HG03354 (cell line): ENCODE results near the gene RBKS.
A peak's percentile ranks its signal among the peaks of the same experiment; 100 is the strongest.
"Not testable (repeated sequence)": the region's sequence is repeated elsewhere in the genome, so short reads cannot be mapped to it uniquely, and the experiment has no call there.

Source experiments
- ATAC-seq: cut with Tn5 transposase; IDR thresholded peaks from one replicate; pipeline ENCODE4 v1.9.1; 2021; ENCODE audit warnings: mild to moderate bottlenecking; ENCODE audit not compliant: unreplicated experiment, poor library complexity, severe bottlenecking

The RBKS gene

DNA sequence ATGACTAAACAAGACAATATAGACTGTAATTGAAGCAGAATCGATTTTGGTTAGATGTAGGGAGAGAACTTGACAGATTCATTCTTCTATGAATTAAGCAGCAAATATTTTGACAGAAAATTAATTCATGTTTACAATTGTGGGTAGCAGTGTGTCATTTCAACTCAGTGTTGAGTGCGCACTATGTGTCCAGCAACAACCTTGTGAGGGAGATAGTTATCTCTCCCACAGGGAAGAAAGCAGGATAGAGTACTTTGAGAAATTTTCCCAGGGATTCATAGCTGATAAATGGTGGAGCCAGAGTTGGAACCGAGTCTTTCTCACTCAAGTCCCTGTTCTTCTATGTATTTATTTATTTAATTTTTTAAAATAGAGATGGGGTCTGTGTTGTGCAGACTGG lies 113.5 kb downstream of the RBKS start:
- ATAC-seq = no peak

DNA sequence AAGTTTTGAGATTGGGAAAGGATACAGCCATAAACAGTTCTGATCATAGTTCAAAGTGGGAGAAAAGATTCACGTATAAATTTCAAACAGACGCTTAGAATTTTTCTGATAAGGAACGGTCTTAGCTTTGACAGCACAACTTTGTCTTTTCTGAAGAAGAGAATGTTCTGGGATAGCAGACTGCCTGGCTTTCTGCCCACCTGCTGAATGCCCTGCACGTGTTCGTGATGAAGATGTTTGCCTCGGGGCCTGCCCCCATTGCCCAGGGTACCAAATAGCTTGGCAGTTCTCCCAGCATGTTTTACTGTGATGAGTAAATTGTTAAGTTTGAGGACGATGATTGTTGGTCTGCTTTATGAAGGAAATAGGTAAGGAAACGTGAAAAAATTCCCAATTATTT lies 114.1 kb downstream of the RBKS start:
- no peak for ATAC-seq

DNA sequence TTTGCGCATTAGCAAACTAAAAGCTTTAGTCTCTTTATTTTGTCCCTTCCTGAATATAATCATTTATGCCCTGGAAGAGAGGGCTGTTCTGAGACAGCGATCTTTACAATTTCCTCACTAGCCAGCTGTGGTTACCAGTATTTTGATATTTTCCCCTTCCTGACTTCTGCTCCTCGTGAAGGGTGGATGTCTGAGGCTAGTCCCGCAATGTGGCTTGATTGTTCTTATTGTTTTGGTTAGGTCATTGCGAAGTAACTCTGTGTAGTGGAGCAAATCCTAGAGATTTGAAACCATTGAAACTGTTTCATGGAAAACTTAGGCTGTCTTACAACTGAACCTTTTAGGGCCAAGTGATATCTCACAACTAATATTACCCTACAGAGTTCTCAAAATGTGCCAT lies 116.2 kb downstream of the RBKS start:
- no peak for ATAC-seq

DNA sequence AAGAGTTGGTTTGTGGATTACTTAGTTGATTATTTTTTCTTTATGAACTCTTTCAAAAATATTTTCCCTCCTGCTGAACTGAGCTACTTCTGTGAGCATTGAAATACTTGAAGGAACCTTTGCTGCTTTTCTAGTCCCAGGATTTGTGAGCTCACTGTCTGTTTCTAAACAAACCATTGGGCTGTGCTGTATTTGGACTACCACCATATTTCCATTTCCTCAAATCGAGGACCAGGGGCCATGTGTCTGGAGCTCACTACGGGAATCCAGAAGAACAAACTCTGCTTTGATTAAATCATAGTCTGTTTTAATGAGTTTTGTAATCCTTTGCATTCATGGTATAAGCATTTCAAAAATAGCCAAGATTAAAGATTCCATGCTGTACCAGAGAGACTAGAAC lies 117.4 kb downstream of the RBKS start:
- no peak for ATAC-seq

DNA sequence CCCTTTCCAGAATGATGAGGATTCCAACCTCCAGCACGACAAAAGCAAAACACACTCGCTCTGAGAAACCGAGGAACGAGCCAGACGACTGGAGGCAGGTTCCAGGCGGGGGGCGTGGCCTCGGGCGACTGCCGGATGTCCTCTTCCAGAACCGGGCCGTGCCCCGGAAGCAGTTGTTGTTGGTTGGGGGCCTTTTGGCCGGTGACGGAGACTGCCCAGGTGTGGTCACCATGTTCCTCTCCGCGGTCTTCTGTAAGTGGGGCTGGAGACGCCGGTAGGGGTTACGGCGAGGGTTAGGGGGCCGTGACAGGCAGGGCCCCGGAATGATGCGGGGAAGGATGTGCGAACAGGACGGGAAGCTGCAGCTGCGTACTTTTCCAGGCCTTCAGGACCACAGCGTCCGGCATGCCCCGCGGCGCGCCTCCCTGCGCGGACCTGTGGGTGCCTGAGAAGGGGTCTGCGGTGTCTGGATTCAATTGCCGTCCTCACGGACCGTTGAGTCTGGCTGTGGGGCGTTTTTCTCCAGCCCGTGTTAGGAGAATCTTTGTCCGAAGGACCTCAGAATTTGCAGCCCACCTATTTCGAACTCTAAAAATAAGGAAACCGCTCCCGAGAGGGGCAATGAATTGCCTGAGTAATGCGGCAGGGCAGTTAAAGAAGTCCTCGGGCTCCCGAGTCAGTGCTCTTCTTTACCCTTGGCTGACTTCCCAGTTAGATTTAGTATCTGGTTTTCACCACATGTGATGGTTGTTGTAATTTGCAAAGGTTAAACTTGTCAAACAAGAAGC lies 118.4 kb downstream of the RBKS start, which contains the start of gene MRPL33:
Gene MRPL33 (plus strand): TSS at position 172 of the 788 bp plus-strand sequence. CDS start 59 bp downstream, at position 231.
- ATAC-seq = peak; percentile 98

DNA sequence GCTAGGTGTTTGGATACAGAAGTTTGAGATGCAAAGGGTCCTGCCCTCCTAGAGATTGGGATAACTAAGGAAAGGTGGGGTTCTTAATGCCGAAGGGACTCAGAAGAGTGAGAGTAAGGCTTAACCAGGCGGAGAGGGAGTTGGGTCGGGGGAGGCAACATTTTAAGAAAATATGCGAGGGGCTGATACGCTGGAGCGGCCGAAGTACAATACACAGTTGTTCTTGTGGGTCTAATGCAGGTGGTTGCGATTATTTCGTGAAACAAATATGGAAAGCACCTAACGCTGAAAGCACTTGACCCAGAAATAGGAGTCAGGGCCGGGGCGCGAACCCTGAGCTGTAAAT lies 119.0 kb downstream of the RBKS start:
- peak; percentile 32 for ATAC-seq

DNA sequence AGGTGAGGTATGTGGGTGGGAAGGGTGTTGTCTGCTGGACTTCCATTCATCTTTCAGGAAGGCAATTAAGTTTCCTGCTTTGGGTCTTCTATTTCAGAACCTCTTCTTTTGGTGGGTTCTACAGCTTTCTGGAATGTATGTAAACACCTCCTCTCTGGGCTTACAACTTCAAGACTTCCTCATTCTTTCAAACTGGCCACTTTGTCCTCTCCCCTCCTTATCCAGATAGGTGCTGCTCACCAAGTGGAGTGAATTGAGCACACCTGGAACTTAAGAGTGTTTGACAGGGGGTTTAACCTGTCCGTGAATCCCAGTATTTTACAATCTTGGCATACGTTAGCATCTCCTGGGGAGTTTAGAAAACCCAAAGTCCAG lies 123.9 kb downstream of the RBKS start:
- no peak for ATAC-seq

DNA sequence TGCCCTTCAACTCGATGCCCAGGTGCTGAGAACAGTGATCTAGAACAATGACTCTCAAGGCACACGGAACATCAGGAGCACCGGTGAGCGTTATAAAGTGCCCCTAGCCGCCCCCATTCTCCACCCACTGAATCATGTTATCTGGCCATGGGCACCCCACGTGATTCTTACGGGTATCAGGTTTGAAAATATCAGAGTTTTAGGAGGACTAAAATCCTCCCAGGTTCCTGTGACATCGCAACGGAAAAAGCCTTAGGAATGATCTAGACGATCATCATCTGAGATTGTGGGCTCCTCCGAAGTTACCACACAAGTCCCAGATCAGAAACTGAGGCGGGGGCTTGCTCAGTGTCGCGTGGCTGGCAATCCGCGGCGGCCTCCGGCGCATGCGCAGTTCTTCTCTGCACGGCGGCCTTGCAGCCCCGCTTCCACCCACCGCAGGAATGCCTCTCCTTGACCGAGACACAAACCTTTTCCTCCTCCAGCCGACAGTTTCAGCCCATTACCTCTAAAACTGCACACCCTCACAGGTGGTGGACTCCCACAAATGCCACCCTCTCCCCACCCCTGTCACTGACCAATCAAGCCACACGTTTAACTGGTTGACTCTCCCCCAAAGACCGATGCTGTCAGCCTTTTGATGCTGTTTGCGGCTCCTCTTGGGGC lies 124.4 kb downstream of the RBKS start:
- ATAC-seq = no peak

DNA sequence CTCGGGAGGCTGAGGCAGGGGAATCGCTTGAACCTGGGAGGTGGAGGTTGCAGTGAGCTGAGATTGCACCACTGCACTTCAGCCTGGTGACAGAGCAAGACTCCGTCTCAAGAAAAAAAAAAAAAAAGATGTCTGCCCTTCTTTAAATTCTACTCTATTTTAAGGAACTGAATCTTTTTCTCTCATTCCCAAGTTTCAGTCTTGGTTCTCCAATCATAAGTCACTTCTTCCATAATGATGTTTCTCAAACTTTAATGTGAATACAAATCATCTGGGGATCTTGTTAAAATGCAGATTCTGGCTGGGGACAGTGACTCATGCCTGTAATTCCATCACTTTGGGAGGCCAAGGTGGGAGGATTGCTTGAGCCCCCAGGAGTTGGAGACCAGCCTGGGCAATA lies 125.7 kb downstream of the RBKS start:
- not testable (repeated sequence) for ATAC-seq

DNA sequence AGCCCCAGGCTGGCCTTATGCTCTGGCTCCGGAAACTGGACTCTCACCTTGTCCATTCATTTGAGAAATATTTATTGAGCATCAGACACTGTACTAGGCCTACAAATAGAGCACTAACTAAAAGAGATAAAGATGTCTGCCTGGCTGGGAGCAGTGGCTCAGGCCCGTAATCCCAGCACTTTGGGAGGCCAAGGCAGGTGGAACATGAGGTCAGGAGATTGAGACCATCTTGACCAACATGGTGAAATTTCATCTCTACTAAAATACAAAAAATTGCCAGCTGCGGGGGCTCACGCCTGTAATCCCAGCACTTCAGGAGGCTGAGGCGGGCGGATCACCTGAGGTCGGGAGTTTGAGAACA lies 126.3 kb downstream of the RBKS start:
- no peak for ATAC-seq

DNA sequence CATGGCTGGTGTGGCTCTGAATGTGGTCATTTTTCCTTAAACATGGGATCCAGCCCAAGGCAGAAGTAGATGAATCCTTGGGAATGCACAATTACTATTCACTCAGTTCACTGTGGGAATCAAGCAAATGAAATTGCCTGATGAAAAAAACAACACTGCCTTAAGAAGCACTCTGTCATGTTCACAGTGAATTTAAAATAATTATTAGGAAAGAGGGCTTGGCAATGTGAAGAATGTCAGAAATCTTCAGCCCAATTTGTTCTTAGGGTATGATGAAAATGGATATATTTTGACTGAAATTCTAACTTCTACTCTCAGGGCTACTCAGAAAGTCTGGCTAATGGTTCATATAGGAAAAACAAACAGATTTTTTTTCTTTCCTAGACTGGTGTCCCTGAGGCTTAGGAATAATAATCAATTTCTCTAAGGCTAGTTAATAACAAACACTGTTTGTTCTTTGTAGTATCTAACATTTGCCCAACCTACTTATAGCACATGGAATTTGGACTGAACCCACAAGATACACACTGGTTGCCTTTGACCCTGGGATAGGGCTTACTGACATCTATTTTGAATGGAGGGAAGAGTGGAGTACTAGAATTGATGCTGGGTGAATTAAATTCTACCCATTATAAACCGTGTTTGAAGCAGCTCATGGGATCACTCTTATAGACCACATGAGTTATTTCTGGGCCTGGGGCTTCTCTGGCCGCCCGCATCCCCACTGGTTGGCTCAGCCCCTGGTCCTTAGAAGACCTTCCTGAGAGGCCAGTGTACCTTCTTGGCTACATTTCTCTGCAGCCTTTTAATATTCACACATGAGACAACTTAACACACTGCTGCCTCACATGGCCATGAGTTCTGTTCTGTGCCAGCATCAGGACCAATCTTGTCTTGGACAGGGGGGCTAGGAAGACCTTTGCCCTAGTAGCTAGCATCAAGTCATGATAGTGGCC lies 127.0 kb downstream of the RBKS start:
- no peak for ATAC-seq

DNA sequence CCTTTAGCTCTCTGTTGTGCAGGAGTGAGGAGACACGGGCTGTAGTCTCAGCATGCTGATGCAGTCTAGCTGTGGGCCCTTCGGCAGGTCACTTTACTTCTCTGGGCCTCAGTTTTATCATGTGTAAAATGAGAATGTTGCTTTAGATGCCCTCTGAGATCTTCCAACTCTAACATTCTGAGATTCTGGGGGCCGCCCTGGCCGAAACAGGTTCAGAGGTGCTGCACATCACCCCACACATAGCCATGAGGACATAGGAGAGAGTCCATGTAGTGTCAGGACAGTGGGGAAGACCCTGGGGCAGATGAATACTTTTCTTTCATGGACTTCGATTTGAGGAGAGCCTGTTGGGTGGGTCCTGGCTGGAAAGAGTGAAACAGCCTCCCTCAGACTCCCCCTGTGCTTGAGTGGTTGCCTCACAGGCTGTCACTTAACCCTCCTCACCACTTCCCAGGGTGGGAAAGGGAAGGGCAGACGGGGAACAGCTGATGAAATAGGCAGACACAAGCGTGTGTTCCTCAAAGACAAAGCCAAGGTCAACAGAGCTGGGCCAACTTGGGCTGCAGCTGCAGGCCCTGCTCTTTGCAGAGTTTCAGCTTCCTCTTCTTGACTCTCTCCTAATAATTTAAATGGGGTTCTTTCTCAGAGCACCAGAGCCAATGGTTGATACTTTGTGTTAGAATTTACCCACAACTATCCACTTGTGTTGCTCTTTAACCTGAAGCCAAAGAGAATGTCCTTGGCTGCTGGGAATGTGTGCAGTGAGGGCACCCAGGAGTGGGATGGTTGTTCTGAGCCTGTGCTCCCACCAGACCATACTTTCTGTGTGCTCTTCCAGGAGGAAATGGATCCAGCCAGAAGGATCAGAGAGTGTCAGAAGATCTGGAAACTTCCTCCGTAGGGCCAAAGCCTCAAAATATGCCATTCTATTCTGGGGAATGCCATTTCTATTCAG lies 133.4 kb downstream of the RBKS start:
- ATAC-seq = no peak

DNA sequence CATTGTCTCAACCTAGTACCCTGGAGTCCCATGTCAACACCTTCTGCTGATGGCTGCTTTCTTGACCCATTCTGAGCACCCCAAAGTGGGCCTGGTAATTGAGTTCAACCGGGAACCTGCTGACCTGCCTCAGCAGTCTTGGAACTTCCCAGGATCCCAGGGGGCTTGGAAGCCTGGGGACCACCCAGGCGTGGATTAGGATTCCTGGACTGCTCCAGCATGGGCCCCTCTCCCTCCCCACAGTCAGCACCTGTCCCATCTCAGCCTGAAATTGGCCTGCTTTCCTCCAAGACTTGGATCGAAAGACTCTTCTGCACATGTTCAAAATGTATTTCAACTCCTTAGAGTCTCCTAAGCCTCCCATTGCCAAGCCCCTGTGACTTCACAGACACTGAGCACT lies 134.1 kb downstream of the RBKS start:
- no peak for ATAC-seq

DNA sequence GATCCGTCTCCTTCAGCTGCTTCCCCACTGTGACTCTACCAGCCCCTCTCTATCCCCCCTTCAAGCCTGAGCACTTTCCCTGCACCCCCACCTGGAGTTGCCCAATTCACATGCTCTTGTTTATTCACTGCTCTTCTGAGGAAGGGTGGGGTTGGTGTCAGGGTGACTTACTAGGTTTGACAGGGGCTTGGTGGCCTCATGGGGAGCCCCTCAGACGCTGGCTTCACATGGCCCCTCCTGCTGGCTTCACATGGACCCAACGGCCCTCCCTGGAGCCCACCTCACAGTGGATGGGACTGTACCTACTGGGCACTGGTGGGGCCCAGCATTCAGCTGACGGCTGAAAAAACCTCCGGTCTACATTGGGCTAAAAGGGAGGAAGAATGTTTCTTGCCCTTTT lies 135.4 kb downstream of the RBKS start:
- no peak for ATAC-seq

DNA sequence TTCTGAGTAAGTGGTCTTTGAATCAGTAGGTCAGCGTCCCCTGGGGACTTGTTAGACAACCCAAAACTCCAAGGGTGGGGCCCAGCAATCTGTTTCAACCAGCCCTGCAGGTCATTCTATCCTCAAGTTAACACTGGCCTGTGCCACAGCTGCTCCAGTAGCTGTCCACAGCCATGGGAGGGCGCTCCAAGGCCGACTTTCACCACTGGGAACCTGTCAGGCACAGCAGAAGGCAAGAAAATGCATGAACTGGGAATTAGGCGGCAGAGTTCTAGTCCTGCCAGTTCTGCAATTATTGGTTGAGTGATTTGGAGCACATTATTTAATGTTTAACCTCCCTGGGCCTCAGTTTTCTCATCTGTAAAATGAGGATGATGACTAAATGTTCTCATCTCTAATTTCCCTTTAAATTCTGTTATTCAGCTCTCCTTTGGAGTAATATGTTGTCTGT lies 136.0 kb downstream of the RBKS start:
- ATAC-seq = no peak

DNA sequence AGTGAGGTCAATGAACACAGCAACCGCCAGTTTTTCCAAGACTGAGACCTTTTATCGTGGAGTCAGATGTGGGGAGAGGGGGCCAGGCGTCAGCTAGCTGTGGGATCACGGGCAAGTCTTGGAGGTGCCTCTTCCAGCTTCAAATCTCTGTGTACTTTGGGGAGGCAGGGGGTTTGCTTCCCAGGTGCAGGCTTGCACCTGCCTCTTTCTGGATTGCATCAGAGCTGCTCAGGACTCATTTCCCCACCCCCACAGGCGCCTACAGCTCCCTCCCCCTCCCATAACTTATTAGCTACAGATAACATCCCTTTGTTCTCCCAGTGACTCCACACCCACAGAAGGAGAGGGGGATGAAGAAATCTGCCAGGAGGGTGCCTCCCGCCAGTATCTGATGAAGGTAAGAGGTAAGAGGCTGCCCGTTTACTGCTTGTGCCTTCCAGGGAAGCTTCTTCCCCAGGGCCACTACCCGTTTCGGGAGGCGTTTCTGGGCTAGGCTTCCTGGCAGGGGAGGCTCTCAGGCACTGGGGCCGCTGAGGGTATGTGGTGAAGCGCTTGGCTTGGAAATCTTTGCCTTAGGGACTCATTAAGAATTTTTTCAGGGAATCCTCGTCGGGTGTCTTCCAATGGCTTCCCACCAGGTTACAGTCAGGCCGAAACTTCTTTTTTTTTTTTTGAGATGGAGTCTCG lies 137.5 kb downstream of the RBKS start:
- no peak for ATAC-seq

DNA sequence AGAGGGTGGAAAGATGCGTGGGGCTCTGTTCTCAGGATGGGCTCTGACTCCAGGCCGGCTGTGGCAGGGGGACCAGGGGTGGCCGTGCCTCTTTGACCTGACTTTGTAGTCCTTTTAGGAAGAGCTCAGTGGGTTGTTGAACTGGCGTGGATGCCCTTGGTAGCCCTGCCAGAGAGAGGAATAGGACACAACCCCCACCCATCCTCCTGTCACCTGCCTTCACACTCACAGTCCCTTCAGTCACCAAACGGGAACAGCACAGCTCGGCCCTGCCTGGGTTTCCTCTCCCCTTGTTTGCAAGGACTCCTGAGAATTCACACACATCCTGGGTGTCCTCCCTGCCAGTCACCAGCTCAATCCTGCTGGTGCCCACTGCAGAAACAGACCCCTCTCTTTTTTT lies 138.8 kb downstream of the RBKS start:
- ATAC-seq = no peak

DNA sequence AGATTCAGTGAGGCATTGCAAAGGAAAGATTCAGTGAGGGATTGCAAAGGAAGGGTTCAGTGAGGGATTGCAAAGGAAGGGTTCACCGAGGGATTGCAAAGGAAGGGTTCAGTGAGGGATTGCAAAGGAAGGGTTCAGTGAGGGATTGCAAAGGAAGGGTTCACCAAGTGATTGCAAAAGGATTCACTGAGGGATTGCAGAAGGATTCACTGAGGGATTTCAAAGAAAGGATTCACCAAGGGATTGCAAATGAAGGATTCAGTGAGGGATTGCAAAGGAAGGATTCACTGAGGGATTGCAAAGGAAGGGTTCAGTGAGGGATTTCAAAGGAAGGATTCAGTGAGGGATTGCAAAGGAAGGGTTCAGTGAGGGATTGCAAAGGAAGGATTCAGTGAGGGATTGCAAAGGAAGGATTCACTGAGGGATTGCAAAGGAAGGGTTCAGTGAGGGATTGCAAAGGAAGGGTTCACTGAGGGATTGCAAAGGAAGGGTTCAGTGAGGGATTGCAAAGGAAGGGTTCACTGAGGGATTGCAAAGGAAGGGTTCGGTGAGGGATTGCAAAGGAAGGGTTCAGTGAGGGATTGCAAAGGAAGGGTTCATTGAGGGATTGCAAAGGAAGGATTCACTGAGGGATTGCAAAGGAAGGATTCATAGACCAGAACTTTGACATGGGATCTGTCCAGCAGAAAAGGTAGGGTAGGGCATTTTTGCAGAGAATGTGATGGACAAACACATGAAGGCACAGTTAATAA lies 141.2 kb downstream of the RBKS start:
- not testable (repeated sequence) for ATAC-seq
